T1000 (cell line): ENCODE results near the gene LAMA3.
"Not testable (repeated sequence)": the region's sequence is repeated elsewhere in the genome, so short reads cannot be mapped to it uniquely, and the experiment has no call there.

ENCODE experiments used
- DNase-seq: peaks from one replicate; lab custom pipeline; 2025; ENCODE audit warnings: mixed read lengths; lab: John Stamatoyannopoulos, UW

Gene LAMA3

GRCh38 chr18:23703057-23703986 lies 14.1 kb downstream of the LAMA3 start:
- DNase-seq, result no peak

- no peak for DNase-seq
Observed at GRCh38 chr18:23703987-23704384, 14.7 kb downstream of the LAMA3 start.

- no peak for DNase-seq
Observed at GRCh38 chr18:23704806-23705205, 15.6 kb downstream of the LAMA3 start.

- DNase-seq, result no peak
Observed at GRCh38 chr18:23706971-23707640, 17.9 kb downstream of the LAMA3 start.

- DNase-seq, result no peak
Observed at GRCh38 chr18:23710068-23710527, 20.8 kb downstream of the LAMA3 start.

- no peak for DNase-seq
Observed at GRCh38 chr18:23710946-23711345, 21.7 kb downstream of the LAMA3 start.

GRCh38 chr18:23711426-23711825 lies 22.2 kb downstream of the LAMA3 start:
- no peak for DNase-seq

GRCh38 chr18:23712445-23712844 lies 23.2 kb downstream of the LAMA3 start:
- DNase-seq, result no peak

- no peak for DNase-seq
Observed at GRCh38 chr18:23714576-23714975, 25.3 kb downstream of the LAMA3 start.

GRCh38 chr18:23716079-23716478 lies 26.8 kb downstream of the LAMA3 start:
- DNase-seq, result not testable (repeated sequence)

GRCh38 chr18:23716516-23716915 lies 27.3 kb downstream of the LAMA3 start:
- peak; percentile 34 for DNase-seq

- DNase-seq, result no peak
Observed at GRCh38 chr18:23716966-23717365, 27.7 kb downstream of the LAMA3 start.

- peak; percentile 65 for DNase-seq
Observed at GRCh38 chr18:23718243-23718720, 29.0 kb downstream of the LAMA3 start.

- DNase-seq, result peak; percentile 58
Observed at GRCh38 chr18:23718731-23719130, 29.5 kb downstream of the LAMA3 start.

GRCh38 chr18:23719634-23720201 lies 30.5 kb downstream of the LAMA3 start:
- peak; percentile 86 for DNase-seq

- DNase-seq, result no peak
Observed at GRCh38 chr18:23721696-23722480, 32.6 kb downstream of the LAMA3 start.

- no peak for DNase-seq
Observed at GRCh38 chr18:23722646-23723045, 33.4 kb downstream of the LAMA3 start.

- DNase-seq, result no peak
Observed at GRCh38 chr18:23723121-23723520, 33.9 kb downstream of the LAMA3 start.

GRCh38 chr18:23724681-23725080 lies 35.4 kb downstream of the LAMA3 start:
- no peak for DNase-seq

- no peak for DNase-seq
Observed at GRCh38 chr18:23725351-23725750, 36.1 kb downstream of the LAMA3 start.

- DNase-seq, result no peak
Observed at GRCh38 chr18:23725827-23726661, 36.8 kb downstream of the LAMA3 start.
